GM12891 (cell line): ENCODE data around the gene EFCAB13.

Experiments
- PAX5 ChIP-seq: IDR thresholded peaks from 2 replicates; pipeline ENCODE4 v1.6.1; 2011; ENCODE audit warnings: low read length, moderate library complexity, mild to moderate bottlenecking; ENCODE audit not compliant: insufficient read depth, severe bottlenecking
- POLR2A ChIP-seq: IDR thresholded peaks from 2 replicates; pipeline ENCODE4 v1.6.1; 2011; ENCODE audit warnings: low read depth, low read length, control low read depth
- POLR2AphosphoS5 ChIP-seq: IDR thresholded peaks from 2 replicates; pipeline ENCODE4 v1.6.1; 2011; ENCODE audit warnings: low read depth, low read length, control low read depth
- POU2F2 ChIP-seq: IDR thresholded peaks from 2 replicates; pipeline ENCODE4 v1.6.1; 2011; ENCODE audit warnings: low read depth, mild to moderate bottlenecking, control low read depth, low read length, moderate library complexity
- SPI1 ChIP-seq: IDR thresholded peaks from 2 replicates; pipeline ENCODE4 v1.6.1; 2011; ENCODE audit warnings: low read depth, low read length, control low read depth
- TAF1 ChIP-seq: IDR thresholded peaks from 2 replicates; pipeline ENCODE4 v1.6.1; 2011; ENCODE audit warnings: low read depth, low read length, control low read depth

- TF ChIP-seq POLR2AphosphoS5: no peak
- TF ChIP-seq POU2F2: no peak
- TF ChIP-seq POLR2A: no peak
- no peak for TF ChIP-seq SPI1
- no peak for TF ChIP-seq TAF1
- no peak for TF ChIP-seq PAX5
Measured at GRCh38 chr17:47287068-47287467, 36.7 kb upstream of the EFCAB13 start.
